Neural cell (in vitro differentiated cells): Measurements from ENCODE around the gene BMPR1A.

Experiments
- CTCF ChIP-seq: fragments of 450-650 bp; IDR thresholded peaks from 2 replicates; pipeline ENCODE4 v1.5.1; 2014; ENCODE audit warnings: antibody characterized with exemption, mild to moderate bottlenecking, moderate library complexity; ENCODE audit not compliant: poor library complexity, severe bottlenecking
- SMC3 ChIP-seq: fragments of 450-650 bp; conservative IDR thresholded peaks from 2 replicates; pipeline ENCODE4 v1.6.1; 2014; ENCODE audit warnings: antibody characterized with exemption, mild to moderate bottlenecking, moderate library complexity; ENCODE audit not compliant: poor library complexity

GRCh38 chr10:86815640-86816039, 59.2 kb downstream of the BMPR1A start:
- no peak for TF ChIP-seq SMC3
- no peak for TF ChIP-seq CTCF
